Activated CD4-positive, alpha-beta memory T cell treated with anti-CD3 and anti-CD28 coated beads for 36 hours (primary cell): ENCODE measurements around the gene QKI. TPM values are rescaled to one million over a fixed set of nuclear protein-coding genes. Genes with fewer than 3 reads are reported as not detected.
"Not testable (repeated sequence)": the region's sequence is repeated elsewhere in the genome, so short reads cannot be mapped to it uniquely, and the experiment has no call there.

Experiments used
- CTCF ChIA-PET: fragments of 350-600 bp; sonication (Branson Sonifier 250); formaldehyde crosslinking; loops from one replicate; lab custom pipeline; 2021; ENCODE audit warnings: antibody characterized with exemption, inconsistent platforms; lab: Charles Lee
- POLR2A ChIA-PET: fragments of 350-600 bp; sonication (Branson Sonifier 250); formaldehyde crosslinking; loops from one replicate; lab custom pipeline; 2021; ENCODE audit warnings: antibody characterized with exemption; lab: Charles Lee
- DNase-seq: peaks from one replicate; pipeline ENCODE4 v3.0.0-alpha.2; 2020
- H3K27ac Mint-ChIP-seq: one replicate; pipeline ENCODE4 v1.8.0; 2021; ENCODE audit warnings: mixed read lengths
- H3K27me3 Mint-ChIP-seq: one replicate; pipeline ENCODE4 v1.8.0; 2021; ENCODE audit warnings: mixed read lengths
- H3K36me3 Mint-ChIP-seq: one replicate; pipeline ENCODE4 v1.8.0; 2021; ENCODE audit warnings: mixed read lengths
- H3K4me1 Mint-ChIP-seq: one replicate; pipeline ENCODE4 v1.8.0; 2021; ENCODE audit warnings: low read depth, mixed read lengths
- H3K4me3 Mint-ChIP-seq: one replicate; pipeline ENCODE4 v1.8.0; 2021; ENCODE audit warnings: mild to moderate bottlenecking, mixed read lengths
- H3K9me3 Mint-ChIP-seq: one replicate; pipeline ENCODE4 v1.8.0; 2021; ENCODE audit warnings: mixed read lengths
- intact Hi-C: fragments of 100-400 bp; cut with micrococcal nuclease; formaldehyde crosslinking; loops from one replicate; pipeline ENCODE4 v1.15.1; 2023
- total RNA-seq, 2 experiments: library from RNA; stranded (reverse); gene quantifications; one replicate each; pipeline ENCODE4 v1.2.3, GENCODE V29; 2021

QKI gene
- total RNA-seq, 2 experiments from 2014 or later: 43.9 to 44.2 TPM

- Mint-ChIP-seq H3K27ac (no peak overlapping the region), H3K4me1 (no peaks in the 10 kb centered on the region), H3K27me3 (peaks cover 6% of the 10 kb centered on the region), H3K9me3 (peaks cover 6% of the 10 kb centered on the region), H3K36me3 (peaks cover 2% of the 10 kb centered on the region), H3K4me3 (no peak overlapping the region)
- DNase-seq: no peak
- intact Hi-C loops: no loop called here
- CTCF ChIA-PET: no interaction called here
- POLR2A ChIA-PET: no interaction called here
Measured at GRCh38 chr6:163380216-163380615, 34.3 kb upstream of the QKI start.

DNA sequence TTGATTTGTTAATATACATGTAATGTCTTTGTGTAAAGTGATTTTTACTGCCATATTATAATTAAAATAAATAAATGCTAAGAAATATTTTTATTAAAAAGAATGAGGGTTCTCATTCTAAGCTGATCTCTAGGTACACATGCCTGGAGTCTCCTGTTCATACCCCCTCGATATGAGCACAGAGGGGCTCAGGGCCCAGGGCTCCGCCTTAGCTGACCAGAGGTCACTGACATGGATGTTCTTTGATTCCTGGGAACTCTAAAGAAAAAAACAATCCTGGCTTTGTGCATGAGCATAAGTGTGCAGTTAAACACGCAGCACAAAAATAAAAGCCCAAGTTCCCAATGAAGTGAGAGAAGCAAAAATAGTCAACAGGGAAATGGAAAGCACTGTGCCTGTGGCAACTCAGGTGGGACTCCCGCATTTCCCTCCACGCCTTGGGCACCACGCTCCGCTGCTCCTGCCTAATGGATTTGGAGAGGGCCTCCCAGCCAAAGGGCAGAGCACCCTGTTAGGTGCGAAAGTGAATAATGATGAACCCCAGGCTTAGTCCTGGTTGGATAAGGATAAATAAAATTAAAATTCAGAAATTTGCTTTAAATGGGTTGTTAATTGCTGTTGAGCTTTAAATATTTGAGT, 33.3 kb upstream of the QKI start:
- no peak overlapping the region for H3K27ac Mint-ChIP-seq
- no peak overlapping the region for H3K4me3 Mint-ChIP-seq
- no peak for DNase-seq
- H3K4me1 Mint-ChIP-seq: no peaks in the 10 kb centered on the region
- peaks cover 2% of the 10 kb centered on the region for H3K36me3 Mint-ChIP-seq
- intact Hi-C loops: no loop called here
- peaks cover 6% of the 10 kb centered on the region for H3K27me3 Mint-ChIP-seq
- ChIA-PET CTCF (no interaction called here), POLR2A (interaction anchor here (0.6 kb wide), 1 partner anchor 21 kb away, joined by 4 read pairs; no protein-coding TSS in a partner anchor)
- peaks cover 6% of the 10 kb centered on the region for H3K9me3 Mint-ChIP-seq

DNA sequence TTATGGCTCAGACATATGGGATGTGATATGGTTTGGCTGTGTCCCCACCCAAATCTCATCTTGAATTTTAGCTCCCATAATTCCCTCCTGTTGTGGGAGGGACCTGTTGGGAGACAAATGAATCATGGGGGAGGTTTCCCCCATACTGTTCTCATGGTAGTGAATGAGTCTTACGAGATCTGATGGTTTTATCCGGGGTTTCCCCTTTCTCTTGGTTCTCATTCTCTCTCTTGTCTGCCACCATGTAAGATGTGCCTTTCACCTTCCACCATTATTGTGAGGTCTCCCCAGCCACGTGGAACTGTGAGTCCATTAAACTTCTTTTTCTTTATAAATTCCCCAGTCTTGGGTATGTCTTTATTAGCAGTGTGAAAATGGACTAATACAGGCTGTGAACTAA, 31.1 kb upstream of the QKI start:
- CTCF ChIA-PET, H3K27me3 Mint-ChIP-seq, intact Hi-C loops, POLR2A ChIA-PET, H3K36me3 Mint-ChIP-seq, H3K4me3 Mint-ChIP-seq, H3K9me3 Mint-ChIP-seq, H3K4me1 Mint-ChIP-seq, DNase-seq, H3K27ac Mint-ChIP-seq: not testable (repeated sequence)

- Mint-ChIP-seq H3K4me1 (no peaks in the 10 kb centered on the region), H3K4me3 (no peak overlapping the region), H3K27me3 (peaks cover 2% of the 10 kb centered on the region), H3K36me3 (peaks cover 2% of the 10 kb centered on the region), H3K27ac (no peak overlapping the region), H3K9me3 (peaks cover 6% of the 10 kb centered on the region)
- no peak for DNase-seq
- ChIA-PET POLR2A (no interaction called here), CTCF (no interaction called here)
- intact Hi-C loops: no loop called here
Measured at GRCh38 chr6:163383912-163384311, 30.6 kb upstream of the QKI start.

- Mint-ChIP-seq H3K4me1 (no peaks in the 10 kb centered on the region), H3K4me3 (no peak overlapping the region), H3K9me3 (peaks cover 6% of the 10 kb centered on the region), H3K27ac (no peak overlapping the region), H3K36me3 (peaks cover 2% of the 10 kb centered on the region), H3K27me3 (peaks cover 5% of the 10 kb centered on the region)
- POLR2A ChIA-PET: no interaction called here
- intact Hi-C loops: no loop called here
- CTCF ChIA-PET: no interaction called here
- no peak for DNase-seq
Measured at GRCh38 chr6:163384510-163384909, 30.0 kb upstream of the QKI start.

- POLR2A ChIA-PET, H3K4me1 Mint-ChIP-seq, DNase-seq, intact Hi-C loops, H3K9me3 Mint-ChIP-seq, CTCF ChIA-PET, H3K27me3 Mint-ChIP-seq, H3K4me3 Mint-ChIP-seq, H3K36me3 Mint-ChIP-seq, H3K27ac Mint-ChIP-seq: not testable (repeated sequence)
Measured at GRCh38 chr6:163385503-163385902, 29.0 kb upstream of the QKI start.

DNA sequence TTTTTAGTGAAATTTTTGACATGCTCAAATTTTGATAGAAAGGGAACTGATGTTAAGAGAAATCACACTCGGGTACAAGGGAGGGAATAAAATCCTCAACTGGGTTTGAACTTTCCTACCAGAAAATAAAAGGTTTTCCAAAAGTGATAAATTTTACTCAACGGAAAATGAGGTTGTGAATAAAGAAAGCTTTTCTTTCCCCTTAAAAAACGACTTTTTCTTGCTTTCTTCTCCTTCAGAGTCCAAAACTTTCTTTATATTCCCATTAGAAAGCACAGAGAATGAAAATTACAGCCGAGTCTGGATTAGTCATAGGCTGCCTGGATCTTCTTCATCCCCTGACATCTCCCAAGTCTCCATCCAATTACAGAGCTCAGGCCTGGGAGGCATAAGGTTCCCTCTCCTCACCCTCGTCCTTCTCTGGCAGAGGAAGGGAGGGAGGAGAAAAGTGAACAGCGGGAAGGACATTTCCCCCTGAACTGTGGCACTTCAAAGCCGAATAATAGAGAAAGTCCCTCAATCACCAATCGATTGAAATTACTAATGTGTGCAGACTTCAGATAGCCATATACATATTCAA, 28.1 kb upstream of the QKI start:
- intact Hi-C loops: no loop called here
- H3K4me1 Mint-ChIP-seq: no peaks in the 10 kb centered on the region
- H3K36me3 Mint-ChIP-seq: peaks cover 2% of the 10 kb centered on the region
- CTCF ChIA-PET: no interaction called here
- H3K9me3 Mint-ChIP-seq: peaks cover 6% of the 10 kb centered on the region
- no peak overlapping the region for H3K4me3 Mint-ChIP-seq
- no peak for DNase-seq
- H3K27me3 Mint-ChIP-seq: peaks cover 10% of the 10 kb centered on the region
- POLR2A ChIA-PET: no interaction called here
- no peak overlapping the region for H3K27ac Mint-ChIP-seq

DNA sequence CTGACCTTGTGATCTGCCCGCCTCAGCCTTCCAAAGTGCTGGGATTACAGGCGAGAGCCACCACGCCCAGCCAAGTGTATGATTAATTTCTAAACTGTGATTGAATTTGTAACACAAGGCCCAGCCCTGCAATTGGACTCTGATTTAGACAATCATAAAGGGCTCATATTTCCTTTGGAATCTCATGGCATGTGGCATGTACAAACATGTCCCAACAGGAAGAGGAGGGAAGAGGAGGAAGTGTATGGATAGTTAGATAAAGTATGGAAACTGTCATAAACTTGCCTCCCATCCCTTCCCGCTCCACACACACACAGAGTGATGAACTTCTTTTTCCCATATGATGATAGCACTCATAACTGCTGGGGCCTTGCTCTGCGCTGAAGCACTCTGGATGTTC, 27.2 kb upstream of the QKI start:
- ChIA-PET CTCF (no interaction called here), POLR2A (no interaction called here)
- Mint-ChIP-seq H3K27me3 (peaks cover 10% of the 10 kb centered on the region), H3K9me3 (peaks cover 6% of the 10 kb centered on the region), H3K4me3 (no peak overlapping the region), H3K4me1 (no peaks in the 10 kb centered on the region), H3K27ac (no peak overlapping the region), H3K36me3 (peaks cover 2% of the 10 kb centered on the region)
- no peak for DNase-seq
- intact Hi-C loops: no loop called here

GRCh38 chr6:163389354-163389753, 25.2 kb upstream of the QKI start:
- Mint-ChIP-seq H3K9me3 (no peaks in the 10 kb centered on the region), H3K36me3 (no peaks in the 10 kb centered on the region), H3K27ac (no peak overlapping the region), H3K4me3 (no peak overlapping the region), H3K27me3 (peaks cover 10% of the 10 kb centered on the region), H3K4me1 (no peaks in the 10 kb centered on the region)
- intact Hi-C loops: no loop called here
- ChIA-PET POLR2A (no interaction called here), CTCF (no interaction called here)
- DNase-seq: no peak

GRCh38 chr6:163390770-163391169, 23.7 kb upstream of the QKI start:
- POLR2A ChIA-PET: no interaction called here
- DNase-seq: no peak
- H3K36me3 Mint-ChIP-seq: no peaks in the 10 kb centered on the region
- H3K4me1 Mint-ChIP-seq: no peaks in the 10 kb centered on the region
- CTCF ChIA-PET: interaction anchor here (1.0 kb wide), 1 partner anchor 165 kb away, joined by 3 read pairs; no protein-coding TSS in a partner anchor
- peaks cover 11% of the 10 kb centered on the region for H3K27me3 Mint-ChIP-seq
- H3K4me3 Mint-ChIP-seq: no peak overlapping the region
- intact Hi-C loops: no loop called here
- no peaks in the 10 kb centered on the region for H3K9me3 Mint-ChIP-seq
- H3K27ac Mint-ChIP-seq: no peak overlapping the region

GRCh38 chr6:163391985-163392384, 22.5 kb upstream of the QKI start:
- ChIA-PET POLR2A (no interaction called here), CTCF (interaction anchor here (1.2 kb wide), 1 partner anchor 24 kb away, joined by 4 read pairs; no protein-coding TSS in a partner anchor)
- Mint-ChIP-seq H3K27ac (no peak overlapping the region), H3K9me3 (no peaks in the 10 kb centered on the region), H3K36me3 (no peaks in the 10 kb centered on the region), H3K27me3 (peaks cover 19% of the 10 kb centered on the region), H3K4me3 (no peak overlapping the region), H3K4me1 (peaks cover 5% of the 10 kb centered on the region)
- intact Hi-C loops: no loop called here
- DNase-seq: no peak

DNA sequence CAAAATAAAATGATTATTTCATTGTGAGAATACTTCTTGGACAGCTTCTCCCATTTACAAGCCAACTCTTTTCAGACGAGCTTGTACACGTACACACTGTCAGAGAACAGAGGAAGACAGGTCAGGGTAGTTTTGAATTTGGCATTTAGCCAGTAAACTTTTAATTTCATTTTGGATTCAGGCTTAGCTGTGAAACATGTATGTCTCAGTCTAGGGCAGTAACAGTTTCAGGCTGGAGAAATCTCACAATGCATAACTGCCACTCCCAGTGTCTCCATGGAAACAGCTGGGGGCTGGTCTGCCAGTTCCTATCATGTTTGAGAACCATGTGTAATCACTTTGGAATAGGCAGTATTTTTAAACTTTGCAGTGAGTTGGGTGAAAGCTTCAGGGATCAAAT, 22.0 kb upstream of the QKI start:
- ChIA-PET CTCF (interaction anchor here (1.2 kb wide), 1 partner anchor 24 kb away, joined by 4 read pairs; no protein-coding TSS in a partner anchor), POLR2A (no interaction called here)
- H3K27me3 Mint-ChIP-seq: peaks cover 20% of the 10 kb centered on the region
- H3K27ac Mint-ChIP-seq: no peak overlapping the region
- intact Hi-C loops: no loop called here
- no peak for DNase-seq
- no peaks in the 10 kb centered on the region for H3K36me3 Mint-ChIP-seq
- peaks cover 5% of the 10 kb centered on the region for H3K4me1 Mint-ChIP-seq
- no peaks in the 10 kb centered on the region for H3K9me3 Mint-ChIP-seq
- no peak overlapping the region for H3K4me3 Mint-ChIP-seq

GRCh38 chr6:163393923-163394322, 20.6 kb upstream of the QKI start:
- Mint-ChIP-seq H3K4me3 (no peak overlapping the region), H3K36me3 (no peaks in the 10 kb centered on the region), H3K9me3 (no peaks in the 10 kb centered on the region), H3K4me1 (peaks cover 5% of the 10 kb centered on the region), H3K27ac (no peak overlapping the region), H3K27me3 (peaks cover 21% of the 10 kb centered on the region)
- CTCF ChIA-PET: no interaction called here
- DNase-seq: no peak
- intact Hi-C loops: no loop called here
- POLR2A ChIA-PET: no interaction called here
